Activated CD8-positive, alpha-beta memory T cell treated with anti-CD3 and anti-CD28 coated beads, Interleukin-2, amount 10 ng/mL, durations not matched to agents 7 days and 5 days (primary cell): ENCODE data around the gene FBXW12. TPM values are rescaled to one million over a fixed set of nuclear protein-coding genes. Genes with fewer than 3 reads are reported as not detected.
A peak's percentile ranks its signal among the peaks of the same experiment; 100 is the strongest.

Experiments
- ATAC-seq: fragments of 150-1000 bp; cut with Tn5 transposase; one replicate; pipeline ENCODE4 v1.10.0; 2021; ENCODE audit warnings: moderate library complexity
- CTCF ChIA-PET: fragments of 350-600 bp; sonication (Branson Sonifier 250); formaldehyde crosslinking; loops from one replicate; lab custom pipeline; 2021; ENCODE audit warnings: antibody characterized with exemption; lab: Charles Lee
- DNase-seq: peaks from one replicate; pipeline ENCODE4 v3.0.0-alpha.2; 2020
- H3K27ac Mint-ChIP-seq: one replicate; pipeline ENCODE4 v1.8.0; 2021; ENCODE audit warnings: mild to moderate bottlenecking, mixed read lengths
- H3K27me3 Mint-ChIP-seq: one replicate; pipeline ENCODE4 v1.8.0; 2021; ENCODE audit warnings: mixed read lengths
- H3K36me3 Mint-ChIP-seq: one replicate; pipeline ENCODE4 v1.8.0; 2021; ENCODE audit warnings: mild to moderate bottlenecking, mixed read lengths
- H3K4me1 Mint-ChIP-seq: one replicate; pipeline ENCODE4 v1.8.0; 2021; ENCODE audit warnings: mixed read lengths
- H3K4me3 Mint-ChIP-seq: one replicate; pipeline ENCODE4 v1.8.0; 2021; ENCODE audit warnings: mild to moderate bottlenecking, moderate library complexity, mixed read lengths
- H3K9me3 Mint-ChIP-seq: one replicate; pipeline ENCODE4 v1.8.0; 2022; ENCODE audit warnings: low read depth, mixed read lengths
- total RNA-seq, 2 experiments: library from RNA; stranded (reverse); gene quantifications; one replicate each; pipeline ENCODE4 v1.2.3, GENCODE V29; 2021

Gene FBXW12
- total RNA-seq, 2 experiments from 2014 or later = not detected

DNA sequence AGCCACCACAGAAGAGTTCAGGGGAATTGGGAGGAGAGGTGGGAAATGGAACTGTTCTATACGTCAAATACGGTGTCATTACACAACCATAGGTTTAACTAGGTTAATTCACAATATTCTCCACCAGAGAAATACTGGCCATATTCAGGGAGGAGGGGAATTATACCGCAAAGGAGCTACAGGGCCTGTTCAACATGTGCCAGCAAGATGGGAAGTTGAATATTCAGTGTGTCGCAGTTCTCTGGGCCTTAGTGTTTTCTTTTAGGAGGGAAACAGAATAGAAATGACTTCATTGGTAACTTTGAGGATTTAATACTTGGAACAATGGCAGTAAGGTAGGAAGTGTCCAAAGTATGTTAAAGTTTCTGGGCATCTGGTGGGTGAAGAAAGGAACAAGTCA, 18.0 kb upstream of the FBXW12 start:
- no peaks in the 10 kb centered on the region for H3K36me3 Mint-ChIP-seq
- H3K27me3 Mint-ChIP-seq = peaks cover 27% of the 10 kb centered on the region
- DNase-seq (no peak), ATAC-seq (no peak)
- H3K27ac Mint-ChIP-seq = no peak overlapping the region
- H3K4me1 Mint-ChIP-seq = no peaks in the 10 kb centered on the region
- CTCF ChIA-PET = interaction anchor here (0.7 kb wide), 1 partner anchor 1019 kb away, joined by 4 read pairs; no protein-coding TSS in a partner anchor
- H3K4me3 Mint-ChIP-seq = no peak overlapping the region
- no peaks in the 10 kb centered on the region for H3K9me3 Mint-ChIP-seq

DNA sequence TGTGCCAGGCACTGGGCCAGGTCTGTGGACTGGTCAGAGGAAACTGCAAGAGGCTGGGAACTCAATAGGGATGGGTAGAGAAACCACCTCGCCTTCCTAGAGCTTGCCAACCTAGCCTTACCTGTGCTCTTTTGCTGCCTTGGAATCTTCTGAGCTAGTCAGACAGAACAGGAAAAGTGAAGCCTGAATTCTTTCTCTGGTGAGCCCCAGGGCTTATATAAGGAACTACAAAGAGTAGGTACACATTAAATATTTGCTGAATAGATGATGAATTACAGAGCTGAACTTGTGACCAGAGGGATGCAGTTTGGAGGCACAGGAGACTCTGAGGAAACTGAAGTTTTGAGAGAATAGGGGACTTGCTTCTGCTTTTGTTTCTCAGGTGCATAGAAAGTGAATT, 15.6 kb upstream of the FBXW12 start:
- Mint-ChIP-seq H3K27me3 (peaks cover 42% of the 10 kb centered on the region), H3K4me3 (no peak overlapping the region), H3K36me3 (no peaks in the 10 kb centered on the region), H3K27ac (no peak overlapping the region), H3K9me3 (peaks cover 6% of the 10 kb centered on the region), H3K4me1 (no peaks in the 10 kb centered on the region)
- no peak for DNase-seq
- CTCF ChIA-PET = interaction anchor here (1.6 kb wide), 1 partner anchor 17 kb away, joined by 4 read pairs; no protein-coding TSS in a partner anchor
- no peak for ATAC-seq

DNA sequence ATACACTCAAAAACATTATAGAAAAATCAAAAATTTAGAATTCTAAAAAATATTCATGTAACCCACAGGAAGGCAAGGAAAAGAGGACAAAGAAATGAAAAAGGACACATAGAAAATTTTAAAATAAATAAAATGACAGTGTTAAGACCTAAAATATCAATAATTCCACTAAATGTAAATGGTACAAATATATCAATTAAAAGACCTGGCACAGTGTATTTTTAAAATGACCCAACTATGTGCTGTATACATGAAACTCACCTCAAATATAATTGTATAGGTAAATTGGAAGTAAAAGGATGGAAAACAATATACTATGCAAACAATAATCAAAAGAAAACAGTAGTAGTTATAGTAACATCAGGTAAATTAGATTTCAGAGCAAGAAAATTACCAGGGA, 10.1 kb upstream of the FBXW12 start:
- Mint-ChIP-seq H3K27me3 (peaks cover 33% of the 10 kb centered on the region), H3K36me3 (peaks cover 8% of the 10 kb centered on the region), H3K9me3 (peaks cover 13% of the 10 kb centered on the region), H3K27ac (no peak overlapping the region), H3K4me1 (no peaks in the 10 kb centered on the region), H3K4me3 (no peak overlapping the region)
- CTCF ChIA-PET = interaction anchor here (0.8 to 1.5 kb wide), 2 partner anchors 74 to 324 kb away, joined by 3 to 5 read pairs; partner anchors contain the start of gene NCKIPSD
- no peak for ATAC-seq
- DNase-seq = no peak

DNA sequence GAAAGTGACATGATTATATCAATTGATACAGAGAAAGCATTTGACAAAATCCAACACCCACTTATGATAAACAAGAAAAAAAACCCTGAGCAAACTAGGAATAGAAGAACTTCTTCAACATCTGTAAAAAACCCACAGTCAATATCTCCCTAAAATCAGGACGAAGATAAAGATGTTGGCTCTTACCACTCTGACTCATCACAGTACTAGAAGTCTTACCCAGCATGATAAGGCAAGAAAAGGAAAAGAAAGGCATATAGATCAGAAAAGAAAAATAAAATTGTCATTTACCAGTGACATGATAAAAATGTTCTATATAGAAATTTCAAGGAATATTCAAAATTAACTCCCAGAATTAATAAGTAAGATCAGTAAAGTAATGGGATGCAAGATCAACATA, 7.2 kb upstream of the FBXW12 start:
- peaks cover 13% of the 10 kb centered on the region for H3K9me3 Mint-ChIP-seq
- CTCF ChIA-PET = no interaction called here
- ATAC-seq = no peak
- peaks cover 8% of the 10 kb centered on the region for H3K36me3 Mint-ChIP-seq
- H3K27ac Mint-ChIP-seq = no peak overlapping the region
- no peak overlapping the region for H3K4me3 Mint-ChIP-seq
- peaks cover 19% of the 10 kb centered on the region for H3K27me3 Mint-ChIP-seq
- H3K4me1 Mint-ChIP-seq = no peaks in the 10 kb centered on the region
- no peak for DNase-seq

DNA sequence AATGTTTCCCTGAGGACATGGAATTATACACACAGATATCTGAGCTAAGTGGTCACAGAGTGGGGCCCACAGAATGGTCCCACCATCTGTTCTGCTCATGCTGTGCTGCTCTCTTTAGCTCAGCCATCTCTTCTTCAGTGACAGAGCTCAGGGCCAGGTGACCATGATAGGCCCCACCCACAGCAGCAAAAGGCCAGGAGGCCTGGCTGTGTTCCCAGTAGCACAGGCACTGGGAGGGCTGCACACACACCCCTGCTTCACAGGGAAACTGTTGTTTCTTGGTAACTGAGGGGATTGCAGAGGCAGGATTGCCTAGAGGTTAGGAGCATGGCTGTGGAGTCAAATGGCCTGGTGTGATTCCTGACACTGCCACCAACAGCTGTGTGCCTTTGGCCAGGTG, 4.8 kb upstream of the FBXW12 start:
- H3K27ac Mint-ChIP-seq = no peak overlapping the region
- CTCF ChIA-PET = interaction anchor here (1.5 kb wide), 1 partner anchor 69 kb away, joined by 4 read pairs; no protein-coding TSS in a partner anchor
- H3K9me3 Mint-ChIP-seq = peaks cover 3% of the 10 kb centered on the region
- DNase-seq (no peak), ATAC-seq (no peak)
- peaks cover 5% of the 10 kb centered on the region for H3K36me3 Mint-ChIP-seq
- peaks cover 3% of the 10 kb centered on the region for H3K27me3 Mint-ChIP-seq
- no peaks in the 10 kb centered on the region for H3K4me1 Mint-ChIP-seq
- H3K4me3 Mint-ChIP-seq = no peak overlapping the region

DNA sequence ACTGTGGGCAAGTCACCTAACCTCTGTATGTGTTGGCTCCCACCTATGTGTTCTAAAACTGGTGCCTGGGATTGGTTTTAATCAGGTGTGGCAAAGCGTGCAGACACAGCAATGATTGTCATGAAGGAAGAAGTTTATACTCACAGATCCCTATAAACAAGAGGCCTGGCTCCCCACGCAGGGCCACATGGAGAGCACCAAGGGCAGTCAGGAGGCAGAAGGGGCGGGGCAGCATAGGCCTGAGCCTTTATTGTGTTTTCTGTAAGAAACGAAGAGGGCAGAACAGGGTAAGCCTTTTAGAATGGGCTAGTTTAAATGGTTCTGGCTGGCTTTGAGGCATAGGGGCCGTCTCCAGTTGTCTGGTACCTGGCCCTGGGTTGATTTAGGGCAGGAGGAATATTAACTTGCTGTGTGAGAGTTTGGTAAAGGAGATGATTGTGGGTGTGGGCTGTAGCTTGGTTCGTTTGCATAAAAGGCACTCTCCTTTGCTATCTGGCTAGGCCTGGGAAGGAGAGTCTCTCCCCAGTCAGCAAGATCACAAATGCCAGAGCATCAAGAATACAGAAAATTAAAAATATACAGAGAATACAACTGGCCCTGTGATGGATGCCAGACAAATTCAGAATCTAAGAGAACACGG, 2.2 kb upstream of the FBXW12 start:
- CTCF ChIA-PET = no interaction called here
- Mint-ChIP-seq H3K27me3 (no peaks in the 10 kb centered on the region), H3K4me1 (no peaks in the 10 kb centered on the region), H3K36me3 (peaks cover 2% of the 10 kb centered on the region), H3K4me3 (no peak overlapping the region), H3K9me3 (peaks cover 2% of the 10 kb centered on the region), H3K27ac (no peak overlapping the region)
- ATAC-seq (no peak), DNase-seq (no peak)

DNA sequence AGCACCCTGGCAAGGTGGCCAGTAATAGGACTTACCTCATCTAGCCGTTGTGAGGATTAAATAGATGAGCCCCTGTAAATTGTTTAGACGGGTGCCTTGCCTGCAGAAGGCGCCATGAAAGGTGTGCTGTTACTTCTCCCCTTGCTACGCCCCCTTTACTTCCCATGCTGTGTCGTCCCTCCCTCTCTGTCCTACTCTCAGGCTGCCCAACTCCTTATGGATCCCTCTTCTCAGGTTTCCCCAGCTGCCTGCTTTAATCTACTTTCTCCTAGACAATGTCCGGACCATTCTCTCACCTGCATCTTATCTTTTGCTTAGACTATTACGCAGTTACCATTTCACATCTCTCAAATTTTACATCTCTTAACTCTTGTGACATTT, 1.7 kb upstream of the FBXW12 start:
- DNase-seq (no peak), ATAC-seq (no peak)
- Mint-ChIP-seq H3K4me3 (no peak overlapping the region), H3K9me3 (no peaks in the 10 kb centered on the region), H3K4me1 (no peaks in the 10 kb centered on the region), H3K36me3 (no peaks in the 10 kb centered on the region), H3K27ac (no peak overlapping the region), H3K27me3 (no peaks in the 10 kb centered on the region)
- CTCF ChIA-PET = no interaction called here

DNA sequence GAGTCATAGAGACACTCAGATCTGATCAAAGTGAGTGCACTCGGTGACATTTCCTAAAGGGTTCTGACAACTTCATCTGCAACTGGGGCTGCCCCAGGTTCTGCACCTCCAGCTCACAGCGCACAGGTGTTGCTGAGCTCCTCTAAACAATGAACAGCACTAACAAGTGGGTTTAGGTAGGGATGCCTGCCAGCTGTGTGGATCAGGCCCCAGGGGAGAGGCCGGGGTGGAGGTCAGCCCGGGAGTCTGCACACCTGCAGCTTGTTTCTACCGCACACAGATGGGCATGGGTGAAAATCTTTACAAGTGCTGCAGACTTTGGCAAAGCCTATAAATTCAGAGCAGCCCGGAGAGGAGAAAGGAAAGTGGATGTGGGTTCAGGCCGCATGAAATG, 355 bp downstream of the FBXW12 start:
- no peak for DNase-seq
- Mint-ChIP-seq H3K27ac (no peak overlapping the region), H3K4me1 (no peaks in the 10 kb centered on the region), H3K27me3 (no peaks in the 10 kb centered on the region), H3K9me3 (no peaks in the 10 kb centered on the region), H3K4me3 (no peak overlapping the region), H3K36me3 (no peaks in the 10 kb centered on the region)
- no peak for ATAC-seq
- CTCF ChIA-PET = interaction anchor here (0.7 kb wide), 1 partner anchor 272 kb away, joined by 3 read pairs; no protein-coding TSS in a partner anchor

DNA sequence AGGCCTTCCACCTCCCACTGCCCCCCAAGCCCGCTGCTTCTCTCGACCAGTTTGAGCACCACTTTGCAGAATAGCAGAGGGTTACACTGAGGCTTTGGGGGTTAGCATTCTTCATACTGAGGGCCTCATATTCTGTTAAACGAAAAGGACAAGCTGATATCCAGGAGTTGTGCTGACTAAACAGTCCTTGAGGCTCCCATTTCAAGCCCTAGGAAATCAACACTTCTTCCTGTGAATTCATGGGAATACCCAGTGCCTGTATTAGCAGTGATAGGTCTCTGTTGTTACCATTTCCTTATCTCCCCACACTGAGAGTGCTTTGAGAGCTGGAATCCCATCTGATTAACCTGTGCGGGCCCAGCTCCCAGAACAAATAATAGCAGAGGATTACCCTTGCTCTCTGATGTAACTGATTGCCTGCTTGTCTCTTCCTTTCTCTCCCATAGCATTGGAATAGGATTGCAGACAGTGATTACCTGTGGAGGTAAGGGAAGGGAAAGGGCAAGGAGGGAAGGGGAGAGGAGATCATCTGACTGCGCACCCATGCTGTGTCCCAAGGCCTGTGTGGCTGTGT, 930 bp downstream of the FBXW12 start:
- H3K27ac Mint-ChIP-seq = no peak overlapping the region
- CTCF ChIA-PET = interaction anchor here (0.7 to 1.2 kb wide), 2 partner anchors 28 to 272 kb away, joined by 3 to 5 read pairs; no protein-coding TSS in a partner anchor
- H3K9me3 Mint-ChIP-seq = no peaks in the 10 kb centered on the region
- ATAC-seq = no peak
- no peak overlapping the region for H3K4me3 Mint-ChIP-seq
- no peaks in the 10 kb centered on the region for H3K4me1 Mint-ChIP-seq
- no peak for DNase-seq
- peaks cover 1% of the 10 kb centered on the region for H3K27me3 Mint-ChIP-seq
- no peaks in the 10 kb centered on the region for H3K36me3 Mint-ChIP-seq

DNA sequence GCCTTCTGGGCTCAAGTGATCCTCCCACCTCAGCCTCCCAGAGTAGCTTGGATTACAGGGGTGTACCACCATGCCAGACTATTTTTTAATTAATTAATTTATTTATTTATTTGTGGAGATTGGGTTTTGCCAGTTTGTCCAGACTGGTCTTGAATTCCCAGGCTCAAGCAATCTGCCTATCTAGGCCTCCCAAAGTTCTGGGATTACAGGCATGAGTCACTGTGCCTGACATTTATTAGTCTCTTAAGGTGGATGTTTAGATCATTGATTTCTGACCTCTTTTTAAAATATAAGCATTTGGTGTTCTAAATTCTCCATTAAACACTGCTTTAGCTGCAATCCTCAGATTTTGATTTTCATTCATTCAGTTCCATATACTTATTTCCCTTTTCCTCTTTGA, 15.6 kb downstream of the FBXW12 start:
- H3K27ac Mint-ChIP-seq = no peak overlapping the region
- CTCF ChIA-PET = interaction anchor here (1.5 kb wide), 1 partner anchor 13 kb away, joined by 7 read pairs; no protein-coding TSS in a partner anchor
- DNase-seq (no peak), ATAC-seq (no peak)
- H3K9me3 Mint-ChIP-seq = no peaks in the 10 kb centered on the region
- no peaks in the 10 kb centered on the region for H3K36me3 Mint-ChIP-seq
- H3K27me3 Mint-ChIP-seq = peaks cover 61% of the 10 kb centered on the region
- no peaks in the 10 kb centered on the region for H3K4me1 Mint-ChIP-seq
- no peak overlapping the region for H3K4me3 Mint-ChIP-seq

DNA sequence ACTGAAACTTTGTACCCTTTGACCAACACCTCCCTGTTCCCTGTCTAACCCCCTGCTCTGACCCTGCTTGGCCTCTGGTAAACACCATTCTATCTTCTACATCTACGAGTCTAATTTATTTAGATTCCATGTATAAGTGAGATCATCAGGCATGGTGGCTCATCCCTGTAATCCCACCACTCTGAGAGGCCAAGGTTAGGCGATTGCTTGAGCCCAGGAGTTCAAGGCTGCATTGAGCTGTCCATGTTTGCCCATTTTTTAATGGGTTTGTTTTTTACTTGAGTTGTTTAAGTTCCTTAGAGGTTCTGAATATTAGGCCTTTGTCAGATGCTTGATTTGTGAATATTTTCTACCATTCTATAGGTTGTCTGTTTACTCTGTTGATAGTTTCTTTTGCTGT, 16.9 kb downstream of the FBXW12 start:
- H3K4me3 Mint-ChIP-seq = no peak overlapping the region
- CTCF ChIA-PET = interaction anchor here (1.5 kb wide), 1 partner anchor 11 kb away, joined by 7 read pairs; no protein-coding TSS in a partner anchor
- ATAC-seq = no peak
- DNase-seq = no peak
- H3K27ac Mint-ChIP-seq = no peak overlapping the region
- H3K27me3 Mint-ChIP-seq = peaks cover 52% of the 10 kb centered on the region
- H3K36me3 Mint-ChIP-seq = no peaks in the 10 kb centered on the region
- H3K9me3 Mint-ChIP-seq = no peaks in the 10 kb centered on the region
- H3K4me1 Mint-ChIP-seq = no peaks in the 10 kb centered on the region

DNA sequence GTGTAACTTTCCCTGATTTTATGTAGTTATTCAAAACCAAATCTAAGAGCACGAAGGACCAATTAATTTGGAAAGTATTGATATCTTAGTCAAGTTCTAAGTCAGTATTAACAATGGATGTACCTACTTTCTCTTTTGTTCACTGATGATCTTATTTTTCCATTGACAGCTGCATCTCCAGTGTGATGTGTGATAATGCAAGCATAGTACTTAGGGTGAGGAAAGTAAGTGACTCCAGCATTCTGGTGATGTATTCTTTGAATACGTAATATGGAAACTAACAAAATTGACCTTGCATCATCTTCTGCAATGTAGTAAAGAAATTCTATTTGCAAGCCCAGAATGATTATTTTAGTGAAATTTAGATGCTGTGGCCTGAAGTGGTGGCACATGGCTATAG, 22.4 kb downstream of the FBXW12 start:
- CTCF ChIA-PET = interaction anchor here (1.3 to 3.6 kb wide), 2 partner anchors 42 to 45 kb away, joined by 3 to 13 read pairs; partner anchors contain the start of genes CCDC51 and TMA7
- no peak for DNase-seq
- Mint-ChIP-seq H3K36me3 (no peaks in the 10 kb centered on the region), H3K9me3 (no peaks in the 10 kb centered on the region), H3K27ac (no peak overlapping the region), H3K27me3 (peaks cover 19% of the 10 kb centered on the region), H3K4me1 (no peaks in the 10 kb centered on the region), H3K4me3 (no peak overlapping the region)
- peak; percentile 39 for ATAC-seq

DNA sequence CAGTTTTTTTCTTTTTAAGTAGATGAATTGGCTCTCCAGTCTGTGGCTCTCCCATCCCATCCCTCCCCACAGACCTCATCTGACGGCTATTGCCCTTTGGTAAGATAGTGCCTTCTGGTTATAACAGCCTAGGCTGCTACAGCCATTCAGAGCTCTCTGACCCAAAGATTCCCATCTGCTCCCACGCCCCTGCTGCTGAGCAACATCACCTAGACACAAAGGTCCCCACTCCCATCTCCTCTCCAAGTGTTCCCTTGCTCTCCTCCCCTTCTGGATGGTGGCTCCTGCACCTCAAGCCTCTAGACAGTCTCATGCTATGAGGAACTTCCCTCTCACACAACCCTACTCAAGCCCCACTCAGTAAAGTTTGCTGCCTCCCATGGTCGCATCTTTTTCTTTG, 23.7 kb downstream of the FBXW12 start:
- H3K36me3 Mint-ChIP-seq = no peaks in the 10 kb centered on the region

More for the DNA sequence above, 23.7 kb downstream of the FBXW12 start:
- Mint-ChIP-seq H3K4me3 (no peak overlapping the region), H3K4me1 (no peaks in the 10 kb centered on the region), H3K27me3 (peaks cover 15% of the 10 kb centered on the region), H3K9me3 (no peaks in the 10 kb centered on the region), H3K27ac (no peak overlapping the region)
- CTCF ChIA-PET = interaction anchor here (1.3 to 3.6 kb wide), 2 partner anchors 40 to 44 kb away, joined by 3 to 13 read pairs; partner anchors contain the start of genes CCDC51 and TMA7
- DNase-seq (no peak), ATAC-seq (no peak)
